GM12801 (cell line): ENCODE results near the gene CPNE2.

ENCODE experiments used
- CTCF ChIP-seq: IDR thresholded peaks from one replicate; pipeline ENCODE4 v1.5.1; 2011; ENCODE audit warnings: control low read depth; ENCODE audit not compliant: insufficient read length; ENCODE audit errors: extremely low read depth

CPNE2 gene

GRCh38 chr16:57115168-57115513 lies 22.8 kb downstream of the CPNE2 start:
- no peak for TF ChIP-seq CTCF

- TF ChIP-seq CTCF = no peak
Observed at GRCh38 chr16:57115514-57116182, 23.3 kb downstream of the CPNE2 start.

- TF ChIP-seq CTCF = no peak
Observed at GRCh38 chr16:57118461-57119084, 26.2 kb downstream of the CPNE2 start.

GRCh38 chr16:57123216-57123973 lies 31.0 kb downstream of the CPNE2 start:
- no peak for TF ChIP-seq CTCF

GRCh38 chr16:57123974-57124674 lies 31.7 kb downstream of the CPNE2 start:
- no peak for TF ChIP-seq CTCF

- TF ChIP-seq CTCF = no peak
Observed at GRCh38 chr16:57125376-57125775, 33.0 kb downstream of the CPNE2 start.

DNA sequence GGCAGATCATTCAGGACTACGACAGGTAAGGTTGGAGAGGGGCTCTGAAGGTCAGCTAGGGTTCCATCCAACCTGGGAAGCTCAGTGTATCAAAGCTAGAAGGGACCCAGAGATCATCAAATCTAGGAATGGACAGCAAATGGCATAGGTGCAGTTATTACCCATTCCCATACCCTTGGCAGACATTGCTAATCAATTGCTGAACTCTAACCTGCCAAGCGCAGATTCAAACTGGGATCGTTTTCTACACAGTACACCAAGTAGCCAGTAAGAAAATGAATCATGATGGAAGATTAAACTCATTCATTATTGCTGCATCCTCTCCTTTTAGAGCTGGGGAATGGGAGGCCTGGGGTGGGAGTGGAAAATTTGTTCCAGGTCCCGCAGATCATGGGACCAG lies 33.6 kb downstream of the CPNE2 start:
- TF ChIP-seq CTCF = no peak
